NK-92 (cell line): ENCODE measurements around the gene RAB4B.
"Not testable (repeated sequence)": the region's sequence is repeated elsewhere in the genome, so short reads cannot be mapped to it uniquely, and the experiment has no call there.

Experiments
- DNase-seq: peaks from one replicate; lab custom pipeline; 2025; ENCODE audit not compliant: unreplicated experiment; lab: John Stamatoyannopoulos, UW

Gene RAB4B

GRCh38 chr19:40777937-40778705 lies at the start of gene RAB4B:
Gene RAB4B, plus strand, starts transcription at chr19:40778247. Its CDS starts 129 bp downstream, at chr19:40778376.
- peak; percentile 98 for DNase-seq

- DNase-seq = not testable (repeated sequence)
Measured at GRCh38 chr19:40730065-40730464, 48.0 kb upstream of the RAB4B start.

- not testable (repeated sequence) for DNase-seq
Measured at GRCh38 chr19:40732304-40732703, 45.7 kb upstream of the RAB4B start.

GRCh38 chr19:40733149-40733548 lies 44.9 kb upstream of the RAB4B start:
- DNase-seq = no peak

- no peak for DNase-seq
Measured at GRCh38 chr19:40735013-40735771, 42.9 kb upstream of the RAB4B start.

- no peak for DNase-seq
Measured at GRCh38 chr19:40736661-40737060, 41.4 kb upstream of the RAB4B start.

GRCh38 chr19:40737102-40737644 lies 40.9 kb upstream of the RAB4B start:
- no peak for DNase-seq

GRCh38 chr19:40739030-40739839 lies 38.8 kb upstream of the RAB4B start:
- no peak for DNase-seq

GRCh38 chr19:40739871-40740703 lies 38.0 kb upstream of the RAB4B start:
- no peak for DNase-seq

- DNase-seq = no peak
Measured at GRCh38 chr19:40740747-40741146, 37.3 kb upstream of the RAB4B start.

GRCh38 chr19:40741527-40742390 lies 36.3 kb upstream of the RAB4B start:
- DNase-seq = no peak

GRCh38 chr19:40742477-40742876 lies 35.6 kb upstream of the RAB4B start:
- no peak for DNase-seq

- DNase-seq = no peak
Measured at GRCh38 chr19:40742886-40743285, 35.2 kb upstream of the RAB4B start.

- DNase-seq = no peak
Measured at GRCh38 chr19:40743926-40744325, 34.1 kb upstream of the RAB4B start.

- DNase-seq = no peak
Measured at GRCh38 chr19:40744554-40745401, 33.3 kb upstream of the RAB4B start.

GRCh38 chr19:40745402-40745780 lies 32.7 kb upstream of the RAB4B start:
- DNase-seq = no peak

- DNase-seq = no peak
Measured at GRCh38 chr19:40747536-40747935, 30.5 kb upstream of the RAB4B start.

- peak; percentile 97 for DNase-seq
Measured at GRCh38 chr19:40750058-40750873, 27.8 kb upstream of the RAB4B start, which contains the start of gene ACTMAP. Gene ACTMAP, minus strand, starts transcription at chr19:40750477. Its CDS starts 674 bp downstream, at chr19:40749803.
